HepG2 (cell line): ENCODE results near the gene GRIN3B. TPM values are rescaled to one million over a fixed set of nuclear protein-coding genes. Genes with fewer than 3 reads are reported as not detected.

Source experiments
- ATAC-seq: fragments of 200-7000 bp; cut with Tn5 transposase; 3 replicates; pipeline ENCODE4 v1.9.1; 2020; ENCODE audit warnings: mild to moderate bottlenecking, moderate library complexity
- BruUV-seq: library from RNA; stranded (reverse); fragments of 400-500 nt; replicated peaks from 2 replicates; lab custom pipeline; 2021; lab: Mats Ljungman, UMichigan
- CTCF ChIA-PET: fragments of 300-600 bp; formaldehyde crosslinking; extraction: SDS; loops from one replicate; lab custom pipeline; 2021; ENCODE audit warnings: low total read pairs, inconsistent platforms, low intra/inter-chr PET ratio; lab: Yijun Ruan, JAX
- POLR2A ChIA-PET: fragments of 350-600 bp; sonication (Branson Sonifier 250); formaldehyde crosslinking; loops from one replicate; lab custom pipeline; 2020; ENCODE audit warnings: antibody characterized with exemption, inconsistent platforms; lab: Yijun Ruan, JAX
- DNase-seq: peaks from one replicate; pipeline ENCODE4 v3.0.0-alpha.2; 2015; ENCODE audit warnings: low spot score
- FAIRE-seq: peaks from 3 replicates; lab custom pipeline; 2011; peaks lifted over from hg19 to GRCh38; lab: Jason Lieb, UNC
- H2AFZ ChIP-seq: one replicate; pipeline ENCODE4 v1.6.1; 2011; ENCODE audit warnings: low read length, inconsistent platforms
- H3K27ac ChIP-seq: fragments of 300-600 bp; 3 replicates; pipeline ENCODE4 v1.8.0; 2011; ENCODE audit warnings: mixed run types, mild to moderate bottlenecking, mixed read lengths, low read length, inconsistent platforms; ENCODE audit not compliant: insufficient read depth; ENCODE audit errors: extremely low read length
- H3K27me3 ChIP-seq, 2 experiments: fragments of 200-600 bp in 1 of 2; 2 replicates in 1 of 2; 3 replicates in 1 of 2; pipeline versions ENCODE4 v1.6.0 to v1.8.0; 2011; ENCODE audit warnings: low read length in 2 of 2, mild to moderate bottlenecking in 2 of 2, moderate library complexity in 2 of 2, inconsistent platforms in 1 of 2; ENCODE audit not compliant: insufficient read depth in 2 of 2, control insufficient read depth in 1 of 2
- H3K36me3 ChIP-seq, 2 experiments: fragments of 200-600 bp in 1 of 2; replicated peaks in 1 of 2; 2 replicates in 1 of 2; 3 replicates in 1 of 2; pipeline versions ENCODE4 v1.5.1 to v1.8.0; 2011; ENCODE audit warnings: low read length in 2 of 2, inconsistent platforms in 1 of 2; ENCODE audit not compliant: insufficient read depth in 2 of 2, control insufficient read depth in 1 of 2
- H3K4me1 ChIP-seq: 2 replicates; pipeline ENCODE4 v1.5.1; 2012; ENCODE audit warnings: low read length, inconsistent platforms; ENCODE audit not compliant: insufficient read depth
- H3K4me2 ChIP-seq: 2 replicates; pipeline ENCODE4 v1.6.0; 2011; ENCODE audit warnings: low read depth, low read length, inconsistent platforms
- H3K4me3 ChIP-seq, 3 experiments: fragments of 200-600 bp in 1 of 3; sonication (generic), shearing (Covaris generic) in 1 of 3; replicated peaks in 1 of 3; 2 replicates each; pipeline ENCODE4 v1.5.1; 2011 to 2016; ENCODE audit warnings: low read length in 3 of 3, inconsistent platforms in 2 of 3, low read depth in 2 of 3, mild to moderate bottlenecking in 2 of 3, control low read depth in 1 of 3, mixed read lengths in 1 of 3; ENCODE audit not compliant: insufficient read depth in 1 of 3
- H3K79me2 ChIP-seq: one replicate; pipeline ENCODE4 v1.6.1; 2011; ENCODE audit warnings: low read length, inconsistent platforms; ENCODE audit not compliant: insufficient read depth
- H3K9ac ChIP-seq: 2 replicates; pipeline ENCODE4 v1.6.0; 2011; ENCODE audit warnings: mild to moderate bottlenecking, low read depth, low read length, inconsistent platforms; ENCODE audit not compliant: insufficient read depth
- H3K9me3 ChIP-seq: 2 replicates; pipeline ENCODE4 v1.5.1; 2012; ENCODE audit warnings: mild to moderate bottlenecking, low read length
- H4K20me1 ChIP-seq: 2 replicates; pipeline ENCODE4 v1.6.0; 2011; ENCODE audit warnings: inconsistent platforms, mild to moderate bottlenecking, low read length, moderate library complexity; ENCODE audit not compliant: insufficient read depth
- AGO2 ChIP-seq: fragments of 200-400 bp; formaldehyde crosslinking; optimal IDR thresholded peaks from 2 replicates; pipeline ENCODE3; 2017; ENCODE audit warnings: mild to moderate bottlenecking, low read depth, low read length, moderate library complexity
- ARID4A ChIP-seq: sonication (generic); formaldehyde crosslinking; IDR thresholded peaks from 2 replicates; pipeline ENCODE4 v1.5.0; 2020; ENCODE audit warnings: mild to moderate bottlenecking, missing genetic modification reagents, borderline replicate concordance
- ARNTL ChIP-seq: sonication (generic); formaldehyde crosslinking; IDR thresholded peaks from 2 replicates; pipeline ENCODE4 v1.4.0; 2020; ENCODE audit warnings: mild to moderate bottlenecking, missing genetic modification reagents
- ELF3 ChIP-seq: IDR thresholded peaks from 2 replicates; pipeline ENCODE4 v1.6.1; 2016; ENCODE audit warnings: missing genetic modification reagents, missing compliant biosample characterization
- GATA4 ChIP-seq: sonication (generic); IDR thresholded peaks from 2 replicates; pipeline ENCODE4 v1.6.1; 2016; ENCODE audit warnings: antibody characterized with exemption, low read depth, borderline replicate concordance
- HBP1 ChIP-seq: IDR thresholded peaks from 2 replicates; pipeline ENCODE4 v1.6.1; 2016; ENCODE audit warnings: low read depth, control low read depth
- MXI1 ChIP-seq: IDR thresholded peaks from 3 replicates; pipeline ENCODE4 v1.6.1; 2012; ENCODE audit warnings: low read depth, low read length, inconsistent platforms, borderline replicate concordance
- MYC ChIP-seq: sonication (generic); formaldehyde crosslinking; IDR thresholded peaks from 2 replicates; pipeline ENCODE4 v1.9.0; 2021; ENCODE audit warnings: missing genetic modification reagents, borderline replicate concordance
- POLR2A ChIP-seq, 2 experiments: IDR thresholded peaks; 2 replicates each; pipeline ENCODE4 v1.6.1; 2011; ENCODE audit warnings: low read depth in 2 of 2, low read length in 2 of 2, mild to moderate bottlenecking in 1 of 2, moderate library complexity in 1 of 2; ENCODE audit not compliant: insufficient read depth in 1 of 2
- SKI ChIP-seq: fragments of 450-650 bp; IDR thresholded peaks from one replicate; pipeline ENCODE4 v1.6.1; 2018; ENCODE audit warnings: mild to moderate bottlenecking; ENCODE audit not compliant: partially characterized antibody
- SMC3 ChIP-seq: IDR thresholded peaks from 2 replicates; pipeline ENCODE4 v1.6.1; 2011; ENCODE audit warnings: low read length, improper control_type of control experiment
- STAG1 ChIP-seq: sonication (generic); formaldehyde crosslinking; IDR thresholded peaks from 2 replicates; pipeline ENCODE4 v1.4.0; 2020; ENCODE audit warnings: missing genetic modification reagents
- TFE3 ChIP-seq: IDR thresholded peaks from 2 replicates; pipeline ENCODE4 v1.6.1; 2016
- ZBTB38 ChIP-seq: sonication (generic); formaldehyde crosslinking; IDR thresholded peaks from 2 replicates; pipeline ENCODE4 v1.5.1; 2020; ENCODE audit warnings: mild to moderate bottlenecking, missing genetic modification reagents
- ZNF616 ChIP-seq: sonication (generic); formaldehyde crosslinking; IDR thresholded peaks from 2 replicates; pipeline ENCODE4 v1.5.0; 2020; ENCODE audit warnings: low read depth, mild to moderate bottlenecking, missing genetic modification reagents
- ZNF629 ChIP-seq: sonication (generic); formaldehyde crosslinking; conservative IDR thresholded peaks from 2 replicates; pipeline ENCODE4 v1.5.0; 2020; ENCODE audit warnings: missing genetic modification reagents
- ZNF772 ChIP-seq: sonication (generic); formaldehyde crosslinking; IDR thresholded peaks from 2 replicates; pipeline ENCODE4 v1.5.0; 2020; ENCODE audit warnings: mild to moderate bottlenecking, missing genetic modification reagents
- WGBS: methylation state at CpG from one replicate; pipeline ENCODE4 v1.1.6; 2017; ENCODE audit warnings: low lambda C conversion rate; 5-methylcytosine and 5-hydroxymethylcytosine counted together
- in situ Hi-C: cut with HindIII; loops from 2 replicates; pipeline ENCODE4 v1.10.0; 2017; ENCODE audit warnings: low pct_unique_long_range_greater_than_20kb; ENCODE audit not compliant: extremely low pct_ligation_motif_present
- intact Hi-C: fragments of 100-400 bp; cut with micrococcal nuclease; formaldehyde crosslinking; loops from one replicate; pipeline ENCODE4 v1.10.0; 2022; ENCODE audit not compliant: unreplicated experiment
- polyA plus RNA-seq, 8 experiments: library from polyadenylated mRNA; depleted of rRNA in 3 of 8; stranded (reverse) in 7 of 8; unstranded in 1 of 8; fragments of >200 nt; fragmentation: Illumina TruSeq in 4 of 8; extraction: Trizol in 4 of 8; gene quantifications; 2 replicates each; pipeline versions ENCODE4 v1.2.1 to v1.2.3, GENCODE V29; 2011 to 2016; ENCODE audit warnings: low read depth in 4 of 8, missing spikeins in 1 of 8, mixed read lengths in 1 of 8; ENCODE audit not compliant: insufficient read depth in 1 of 8
- total RNA-seq, 5 experiments: library from RNA; depleted of rRNA; stranded (reverse); fragments of >200 nt; fragmentation: Illumina TruSeq; extraction: Trizol; gene quantifications; 2 replicates each; pipeline ENCODE4 v1.2.3, GENCODE V29; 2016; ENCODE audit warnings: low read depth in 1 of 5

The GRIN3B gene
- total and polyA plus RNA-seq, 2 of the 13 experiments (the other 11 are each of a cell fraction or from before 2014, with no cell fraction given): 0.07 to 0.20 TPM

GRCh38 chr19:982567-983170 lies 17.6 kb upstream of the GRIN3B start:
- no TSS peak for BruUV-seq
- in situ Hi-C loops: loop anchor here (5.0 to 10.0 kb wide), 3 partner anchors 60 to 218 kb away; no protein-coding TSS in a partner anchor
- H3K9me3 ChIP-seq: no peaks in the 10 kb centered on the region
- ATAC-seq (peak; percentile 71), FAIRE-seq (no peak), DNase-seq (peak; percentile 49)
- H3K36me3 ChIP-seq: peaks cover 10 to 18% of the 10 kb centered on the region in 2 experiments; a peak in 4 of 5 replicates
- no peaks in the 10 kb centered on the region for H3K27me3 ChIP-seq
- H3K4me2 ChIP-seq: peak overlapping the region; percentile 80
- peaks cover 21% of the 10 kb centered on the region for H3K79me2 ChIP-seq
- intact Hi-C loops: no loop called here
- WGBS: 4% methylated on average over 21 of the region's 46 CpGs
- CTCF ChIA-PET: interaction anchor here (1.8 to 3.4 kb wide), 3 partner anchors 12 to 61 kb away, joined by 7 to 78 read pairs (median 14); partner anchors contain the start of gene ARID3A
- POLR2A ChIA-PET: interaction anchor here (0.6 to 4.5 kb wide), 4 partner anchors 30 to 122 kb away, joined by 3 to 61 read pairs (median 3); no protein-coding TSS in a partner anchor
- H2AFZ ChIP-seq: no peak overlapping the region
- H3K9ac ChIP-seq: peak overlapping the region; percentile 62
- H4K20me1 ChIP-seq: no peaks in the 10 kb centered on the region
- H3K27ac ChIP-seq: peak overlapping the region; percentile 42
- H3K4me1 ChIP-seq: peaks cover 47% of the 10 kb centered on the region
- peak overlapping the region; percentile 40 to 64 (median 51); a peak in 5 of 6 replicates for H3K4me3 ChIP-seq
- peak; percentile 97 for TF ChIP-seq STAG1 (CRISPR knock-in tag)
- TF ChIP-seq ZNF772 (CRISPR knock-in tag): 0 out of 2 replicates have a peak, but pooled peaks have one; percentile 20
- TF ChIP-seq GATA4: no peak
- TF ChIP-seq AGO2: peak; percentile 46
- TF ChIP-seq TFE3 (CRISPR knock-in tag): no peak
- peak; percentile 35; the same call in 1 of the 2 replicates for TF ChIP-seq SMC3
- TF ChIP-seq ARNTL (CRISPR knock-in tag): 0 out of 2 replicates have a peak, but pooled peaks have one; percentile 14
- peak; percentile 23; the same call in 1 of the 2 replicates for TF ChIP-seq ZNF629
- TF ChIP-seq MXI1: peak; percentile 61; the same call in 1 of the 3 replicates
- peak; percentile 22; the same call in 1 of the 2 replicates for TF ChIP-seq MYC (CRISPR knock-in tag)
- no peak for TF ChIP-seq ZNF616 (CRISPR knock-in tag)
- peak; percentile 60 for TF ChIP-seq ELF3 (CRISPR knock-in tag)
- TF ChIP-seq SKI: peak; percentile 27
- TF ChIP-seq ARID4A (CRISPR knock-in tag): peak; percentile 19; the same call in 1 of the 2 replicates
- TF ChIP-seq POLR2A (IDR thresholded peaks at IDR 0.05; ENCODE audit: insufficient read depth in 1 of 2, low read depth in 2 of 2, low read length in 2 of 2): no peak
- TF ChIP-seq HBP1 (CRISPR knock-in tag): peak; percentile 87
- peak; percentile 70 for TF ChIP-seq ZBTB38 (CRISPR knock-in tag)
